WTC11 (cell line): Measurements from ENCODE around the gene NLN. TPM values are rescaled to one million over a fixed set of nuclear protein-coding genes. Genes with fewer than 3 reads are reported as not detected.
"Not testable (repeated sequence)": the region's sequence is repeated elsewhere in the genome, so short reads cannot be mapped to it uniquely, and the experiment has no call there.

Experiments used
- ATAC-seq: fragments of 200-7000 bp; cut with Tn5 transposase; 2 replicates; pipeline ENCODE4 v1.10.0; 2021; ENCODE audit warnings: mild to moderate bottlenecking, moderate library complexity
- CTCF ChIA-PET: fragments of 300-600 bp; sonication (Branson Sonifier 250); formaldehyde crosslinking; loops from one replicate; lab custom pipeline; 2021; ENCODE audit warnings: antibody characterized with exemption; lab: Charles Lee
- POLR2A ChIA-PET: fragments of 350-600 bp; sonication (Branson Sonifier 250); formaldehyde crosslinking; loops from one replicate; lab custom pipeline; 2021; ENCODE audit warnings: antibody characterized with exemption; lab: Charles Lee
- DNase-seq: peaks from one replicate; pipeline ENCODE4 v3.0.0; 2021; ENCODE audit warnings: low spot score
- H3K27ac Mint-ChIP-seq: 2 replicates; pipeline ENCODE4 v1.8.0; 2021; ENCODE audit warnings: mixed read lengths
- H3K27me3 Mint-ChIP-seq: 2 replicates; pipeline ENCODE4 v1.8.0; 2021; ENCODE audit warnings: low read depth, mild to moderate bottlenecking, moderate library complexity, mixed read lengths
- H3K36me3 Mint-ChIP-seq: 2 replicates; pipeline ENCODE4 v1.8.0; 2021; ENCODE audit warnings: mixed read lengths
- H3K4me1 Mint-ChIP-seq: 2 replicates; pipeline ENCODE4 v1.8.0; 2022; ENCODE audit warnings: mixed read lengths
- H3K4me3 Mint-ChIP-seq: 2 replicates; pipeline ENCODE4 v1.8.0; 2021; ENCODE audit warnings: mild to moderate bottlenecking, moderate library complexity, mixed read lengths
- H3K9me3 Mint-ChIP-seq: 2 replicates; pipeline ENCODE4 v1.8.0; 2021; ENCODE audit warnings: mixed read lengths
- CBFB ChIP-seq: sonication (generic); formaldehyde crosslinking; IDR thresholded peaks from 2 replicates; pipeline ENCODE4 v1.8.1; 2022; ENCODE audit warnings: mild to moderate bottlenecking, low read depth, missing genetic modification reagents
- CREB1 ChIP-seq: sonication (generic); formaldehyde crosslinking; IDR thresholded peaks from 2 replicates; pipeline ENCODE4 v1.8.0; 2023; ENCODE audit warnings: mild to moderate bottlenecking, missing genetic modification reagents
- ELF4 ChIP-seq: sonication (generic); formaldehyde crosslinking; IDR thresholded peaks from 2 replicates; pipeline ENCODE4 v1.8.1; 2022; ENCODE audit warnings: low read depth, mild to moderate bottlenecking, moderate library complexity, missing genetic modification reagents
- EMX1 ChIP-seq: fragments of 250-450 bp; sonication (Bioruptor Pico); IDR thresholded peaks from 2 replicates; pipeline ENCODE4 v1.8.0; 2021; ENCODE audit warnings: mild to moderate bottlenecking
- ESRRA ChIP-seq: sonication (generic); formaldehyde crosslinking; IDR thresholded peaks from 2 replicates; pipeline ENCODE4 v1.8.1; 2022; ENCODE audit warnings: mild to moderate bottlenecking, missing genetic modification reagents, borderline replicate concordance
- FOXP1 ChIP-seq: sonication (generic); formaldehyde crosslinking; IDR thresholded peaks from 2 replicates; pipeline ENCODE4 v1.8.0; 2022; ENCODE audit warnings: missing genetic modification reagents, mild to moderate bottlenecking, moderate library complexity, borderline replicate concordance
- GRHL2 ChIP-seq: fragments of 250-450 bp; sonication (Bioruptor Pico); IDR thresholded peaks from 2 replicates; pipeline ENCODE4 v1.8.0; 2022; ENCODE audit warnings: mild to moderate bottlenecking, moderate library complexity; ENCODE audit not compliant: insufficient replicate concordance, severe bottlenecking
- GTF2I ChIP-seq: fragments of 250-450 bp; sonication (Bioruptor Pico); conservative IDR thresholded peaks from 2 replicates; pipeline ENCODE4 v1.4.0; 2021; ENCODE audit warnings: mild to moderate bottlenecking
- MXD4 ChIP-seq: fragments of 250-450 bp; sonication (Bioruptor Pico); IDR thresholded peaks from 2 replicates; pipeline ENCODE4 v1.8.0; 2021; ENCODE audit warnings: mild to moderate bottlenecking, moderate library complexity, borderline replicate concordance
- MYBL2 ChIP-seq: sonication (generic); formaldehyde crosslinking; IDR thresholded peaks from 2 replicates; pipeline ENCODE4 v1.8.1; 2023; ENCODE audit warnings: mild to moderate bottlenecking, moderate library complexity, missing genetic modification reagents
- NFATC4 ChIP-seq: fragments of 250-450 bp; sonication (Bioruptor Pico); IDR thresholded peaks from 2 replicates; pipeline ENCODE4 v1.9.0; 2021; ENCODE audit warnings: mild to moderate bottlenecking
- TCF7 ChIP-seq: sonication (generic); formaldehyde crosslinking; IDR thresholded peaks from 2 replicates; pipeline ENCODE4 v1.8.0; 2022; ENCODE audit warnings: mild to moderate bottlenecking, low read depth, missing genetic modification reagents, moderate library complexity
- TEAD4 ChIP-seq: sonication (generic); formaldehyde crosslinking; IDR thresholded peaks from 2 replicates; pipeline ENCODE4 v1.8.0; 2022; ENCODE audit warnings: mild to moderate bottlenecking, missing genetic modification reagents
- TP53 ChIP-seq: sonication (generic); formaldehyde crosslinking; IDR thresholded peaks from 2 replicates; pipeline ENCODE4 v1.8.1; 2023; ENCODE audit warnings: mild to moderate bottlenecking, missing genetic modification reagents
- ZNF121 ChIP-seq: sonication (generic); formaldehyde crosslinking; IDR thresholded peaks from 2 replicates; pipeline ENCODE4 v1.8.0; 2023; ENCODE audit warnings: missing genetic modification reagents
- ZNF138 ChIP-seq: sonication (generic); formaldehyde crosslinking; conservative IDR thresholded peaks from 2 replicates; pipeline ENCODE4 v1.8.1; 2022; ENCODE audit warnings: mild to moderate bottlenecking, moderate library complexity, missing genetic modification reagents
- ZNF232 ChIP-seq: sonication (generic); formaldehyde crosslinking; IDR thresholded peaks from 2 replicates; pipeline ENCODE4 v1.8.0; 2022; ENCODE audit warnings: mild to moderate bottlenecking, missing genetic modification reagents
- ZNF396 ChIP-seq: fragments of 250-450 bp; sonication (Bioruptor Pico); IDR thresholded peaks from 2 replicates; pipeline ENCODE4 v1.8.0; 2021; ENCODE audit warnings: mild to moderate bottlenecking, moderate library complexity, borderline replicate concordance
- ZNF416 ChIP-seq: fragments of 250-450 bp; sonication (Bioruptor Pico); IDR thresholded peaks from 2 replicates; pipeline ENCODE4 v1.9.0; 2021; ENCODE audit warnings: mild to moderate bottlenecking, inconsistent platforms
- total RNA-seq: library from RNA; stranded (reverse); gene quantifications from 3 replicates; pipeline ENCODE4 v1.2.3, GENCODE V29; 2021
- TF ChIP-seq, protein P1 (sequence below): sonication (generic); formaldehyde crosslinking; IDR thresholded peaks from 2 replicates; pipeline ENCODE4 v1.8.1; 2023; ENCODE audit warnings: mild to moderate bottlenecking, moderate library complexity, missing genetic modification reagents
- TF ChIP-seq, protein P2 (sequence below): sonication (generic); formaldehyde crosslinking; IDR thresholded peaks from 2 replicates; pipeline ENCODE4 v1.8.1; 2023; ENCODE audit warnings: mild to moderate bottlenecking, missing genetic modification reagents
- TF ChIP-seq, protein P3 (sequence below): sonication (generic); formaldehyde crosslinking; IDR thresholded peaks from 2 replicates; pipeline ENCODE4 v1.8.0; 2022; ENCODE audit warnings: mild to moderate bottlenecking, missing genetic modification reagents

The NLN gene
- total RNA-seq, 1 experiment from 2014 or later, result 163 TPM

DNA sequence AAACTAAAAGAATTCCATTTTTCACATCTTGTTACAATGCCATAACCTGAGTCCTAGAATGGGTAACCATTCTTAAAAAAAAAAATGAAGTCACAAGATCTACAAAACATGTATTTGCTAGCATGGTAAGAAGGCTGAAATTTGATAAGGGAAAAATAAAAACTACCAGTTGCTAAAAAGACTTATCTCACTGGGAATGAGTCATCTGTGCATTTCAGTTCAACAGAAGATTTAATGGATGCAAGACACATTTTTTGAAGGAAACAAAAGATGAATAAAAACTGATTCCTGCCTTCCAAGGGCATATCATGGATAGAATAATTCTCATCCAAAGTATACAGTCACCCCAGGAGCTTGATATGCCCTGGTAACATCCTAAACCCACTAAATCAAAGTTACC, 47.3 kb upstream of the NLN start:
- Mint-ChIP-seq H3K9me3 (no peaks in the 10 kb centered on the region), H3K4me1 (peaks cover 4% of the 10 kb centered on the region; the same call in 1 of the 2 replicates), H3K27ac (no peak overlapping the region), H3K36me3 (no peaks in the 10 kb centered on the region), H3K27me3 (no peaks in the 10 kb centered on the region), H3K4me3 (no peak overlapping the region)
- POLR2A ChIA-PET, result interaction anchor here (0.6 kb wide), 1 partner anchor 33 kb away, joined by 4 read pairs; no protein-coding TSS in a partner anchor
- ATAC-seq (no peak), DNase-seq (no peak)
- TF ChIP-seq ZNF416 (CRISPR knock-in tag), result no peak
- no peak for TF ChIP-seq TP53 (CRISPR knock-in tag)
- no peak for TF ChIP-seq NFATC4 (CRISPR knock-in tag)
- TF ChIP-seq CREB1, result no peak
- TF ChIP-seq ZNF121 (CRISPR knock-in tag), result no peak
- CTCF ChIA-PET, result no interaction called here

DNA sequence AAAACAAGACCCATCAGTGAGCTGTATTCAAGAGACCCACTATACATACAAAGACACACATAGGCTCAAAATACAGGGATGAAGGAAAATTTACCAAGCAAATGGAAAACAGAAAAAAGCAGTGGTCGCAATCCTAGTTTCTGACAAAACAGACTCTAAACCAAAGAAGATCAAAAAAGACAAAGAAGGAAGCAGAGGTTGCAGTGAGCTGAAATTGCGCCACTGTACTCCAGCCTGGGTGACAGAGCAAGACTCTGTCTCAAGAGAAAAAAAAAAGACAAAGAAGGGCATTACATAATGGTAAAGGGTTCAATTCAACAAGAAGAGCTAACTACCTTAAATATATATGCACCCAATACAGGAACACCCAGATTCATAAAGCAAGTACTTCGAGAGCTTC, 45.9 kb upstream of the NLN start:
- H3K4me3 Mint-ChIP-seq, H3K27ac Mint-ChIP-seq, DNase-seq, H3K36me3 Mint-ChIP-seq, H3K9me3 Mint-ChIP-seq, H3K4me1 Mint-ChIP-seq, POLR2A ChIA-PET, CTCF ChIA-PET, ATAC-seq, H3K27me3 Mint-ChIP-seq: not testable (repeated sequence)

DNA sequence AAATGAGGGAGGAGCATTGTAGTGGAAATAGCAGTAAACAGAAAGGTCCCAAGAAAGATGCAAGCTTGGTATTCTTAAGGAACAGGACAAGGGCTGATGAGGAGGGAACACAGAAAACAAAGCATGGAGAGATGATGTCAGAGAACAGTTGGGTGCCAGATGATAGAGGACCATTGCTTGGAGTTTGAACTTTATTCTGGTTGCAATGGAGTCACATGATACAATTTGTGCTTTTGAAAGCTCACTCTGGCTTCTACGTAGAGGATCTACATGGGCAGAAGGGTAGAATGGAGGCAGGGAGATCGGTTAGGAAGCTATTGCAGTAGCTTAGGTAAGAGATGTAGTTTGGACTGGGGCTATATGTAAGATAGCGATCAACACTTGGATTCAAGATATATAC, 39.9 kb upstream of the NLN start:
- Mint-ChIP-seq H3K4me1 (no peaks in the 10 kb centered on the region), H3K9me3 (no peaks in the 10 kb centered on the region), H3K27me3 (no peaks in the 10 kb centered on the region)
- no peak for DNase-seq
- CTCF ChIA-PET, result no interaction called here
- TF ChIP-seq GRHL2 (CRISPR knock-in tag) (no peak), ZNF121 (CRISPR knock-in tag) (no peak), TEAD4 (CRISPR knock-in tag) (no peak), ELF4 (CRISPR knock-in tag) (no peak), MXD4 (CRISPR knock-in tag) (no peak), ZNF138 (no peak), FOXP1 (no peak), GTF2I (CRISPR knock-in tag) (no peak), EMX1 (no peak), TCF7 (no peak), CBFB (CRISPR knock-in tag) (no peak), MYBL2 (CRISPR knock-in tag) (no peak), ZNF232 (no peak), ZNF396 (CRISPR knock-in tag) (no peak), TP53 (CRISPR knock-in tag) (no peak), ESRRA (CRISPR knock-in tag) (no peak)
- TF ChIP-seq, protein P1, sequence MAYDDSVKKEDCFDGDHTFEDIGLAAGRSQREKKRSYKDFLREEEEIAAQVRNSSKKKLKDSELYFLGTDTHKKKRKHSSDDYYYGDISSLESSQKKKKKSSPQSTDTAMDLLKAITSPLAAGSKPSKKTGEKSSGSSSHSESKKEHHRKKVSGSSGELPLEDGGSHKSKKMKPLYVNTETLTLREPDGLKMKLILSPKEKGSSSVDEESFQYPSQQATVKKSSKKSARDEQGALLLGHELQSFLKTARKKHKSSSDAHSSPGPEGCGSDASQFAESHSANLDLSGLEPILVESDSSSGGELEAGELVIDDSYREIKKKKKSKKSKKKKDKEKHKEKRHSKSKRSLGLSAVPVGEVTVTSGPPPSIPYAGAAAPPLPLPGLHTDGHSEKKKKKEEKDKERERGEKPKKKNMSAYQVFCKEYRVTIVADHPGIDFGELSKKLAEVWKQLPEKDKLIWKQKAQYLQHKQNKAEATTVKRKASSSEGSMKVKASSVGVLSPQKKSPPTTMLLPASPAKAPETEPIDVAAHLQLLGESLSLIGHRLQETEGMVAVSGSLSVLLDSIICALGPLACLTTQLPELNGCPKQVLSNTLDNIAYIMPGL (CRISPR knock-in tag), result no peak
- TF ChIP-seq, protein P2, sequence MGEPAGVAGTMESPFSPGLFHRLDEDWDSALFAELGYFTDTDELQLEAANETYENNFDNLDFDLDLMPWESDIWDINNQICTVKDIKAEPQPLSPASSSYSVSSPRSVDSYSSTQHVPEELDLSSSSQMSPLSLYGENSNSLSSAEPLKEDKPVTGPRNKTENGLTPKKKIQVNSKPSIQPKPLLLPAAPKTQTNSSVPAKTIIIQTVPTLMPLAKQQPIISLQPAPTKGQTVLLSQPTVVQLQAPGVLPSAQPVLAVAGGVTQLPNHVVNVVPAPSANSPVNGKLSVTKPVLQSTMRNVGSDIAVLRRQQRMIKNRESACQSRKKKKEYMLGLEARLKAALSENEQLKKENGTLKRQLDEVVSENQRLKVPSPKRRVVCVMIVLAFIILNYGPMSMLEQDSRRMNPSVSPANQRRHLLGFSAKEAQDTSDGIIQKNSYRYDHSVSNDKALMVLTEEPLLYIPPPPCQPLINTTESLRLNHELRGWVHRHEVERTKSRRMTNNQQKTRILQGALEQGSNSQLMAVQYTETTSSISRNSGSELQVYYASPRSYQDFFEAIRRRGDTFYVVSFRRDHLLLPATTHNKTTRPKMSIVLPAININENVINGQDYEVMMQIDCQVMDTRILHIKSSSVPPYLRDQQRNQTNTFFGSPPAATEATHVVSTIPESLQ (CRISPR knock-in tag), result no peak
- TF ChIP-seq, protein P3, sequence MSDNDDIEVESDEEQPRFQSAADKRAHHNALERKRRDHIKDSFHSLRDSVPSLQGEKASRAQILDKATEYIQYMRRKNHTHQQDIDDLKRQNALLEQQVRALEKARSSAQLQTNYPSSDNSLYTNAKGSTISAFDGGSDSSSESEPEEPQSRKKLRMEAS (CRISPR knock-in tag), result no peak
- TF ChIP-seq, all 79 proteins: peak for 0
- ATAC-seq, result no peak
- Mint-ChIP-seq H3K4me3 (no peak overlapping the region), H3K27ac (no peak overlapping the region), H3K36me3 (peaks cover 23% of the 10 kb centered on the region)
- POLR2A ChIA-PET, result interaction anchor here (0.7 kb wide), 1 partner anchor 100 kb away, joined by 3 read pairs; no protein-coding TSS in a partner anchor
